Suprapubic skin (tissue), 4 donors: Measurements from ENCODE around the gene FRY.

Experiments
- POLR2A ChIP-seq, 2 donors: fragments of 450-650 bp; IDR thresholded peaks; one replicate each; pipeline ENCODE4 v1.6.1; 2017; ENCODE audit warnings: antibody characterized with exemption in 2 of 2, mild to moderate bottlenecking in 2 of 2, moderate library complexity in 2 of 2
- POLR2AphosphoS5 ChIP-seq, 3 donors: sonication (generic); formaldehyde crosslinking; IDR thresholded peaks; one replicate each; pipeline ENCODE4 v1.6.1; 2017; ENCODE audit warnings: antibody characterized with exemption in 3 of 3
- TF ChIP-seq, protein P1 (sequence below), 2 donors: fragments of 200-600 bp in 1 of 2; fragments of 450-650 bp in 1 of 2; sonication (generic) in 1 of 2; IDR thresholded peaks; one replicate each; pipeline ENCODE4 v1.5.1; 2016 to 2019; ENCODE audit warnings: antibody characterized with exemption in 2 of 2, mild to moderate bottlenecking in 1 of 2, moderate library complexity in 1 of 2

DNA sequence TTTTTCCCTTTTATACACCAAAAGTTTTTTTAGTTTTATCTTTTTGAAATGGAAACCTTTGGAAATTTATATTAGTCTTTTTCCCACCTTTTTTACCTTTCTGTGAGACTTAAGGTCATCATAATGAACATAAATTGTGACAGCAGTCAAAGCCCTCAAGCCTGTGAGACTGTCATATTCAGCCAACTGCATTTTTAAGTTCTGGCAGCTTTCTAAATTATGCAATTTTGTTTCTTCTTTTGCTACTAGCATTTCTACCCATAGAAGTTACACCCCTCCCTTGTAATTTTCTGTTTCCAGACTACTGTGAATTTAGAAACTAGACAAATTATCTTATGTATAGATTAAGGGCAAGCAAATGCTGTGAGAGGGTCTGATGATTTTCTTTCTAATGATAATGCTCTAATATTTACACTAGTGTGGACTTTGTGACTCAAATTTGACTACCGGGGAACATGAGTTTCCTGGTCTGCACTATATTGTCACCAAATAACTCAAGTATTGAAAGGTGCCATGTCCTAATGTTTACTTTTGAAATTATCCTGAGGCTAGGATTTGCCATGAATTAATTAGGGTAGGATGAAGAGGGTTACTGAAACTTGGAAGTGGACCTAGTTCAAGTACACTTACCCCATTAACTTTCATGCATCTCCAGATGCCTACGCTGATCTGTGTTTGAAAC is 43.7 kb downstream of the FRY start:
- TF ChIP-seq POLR2A (IDR thresholded peaks at IDR 0.05) (no peak), POLR2AphosphoS5 (IDR thresholded peaks at IDR 0.05) (no peak)
- TF ChIP-seq, protein P1, sequence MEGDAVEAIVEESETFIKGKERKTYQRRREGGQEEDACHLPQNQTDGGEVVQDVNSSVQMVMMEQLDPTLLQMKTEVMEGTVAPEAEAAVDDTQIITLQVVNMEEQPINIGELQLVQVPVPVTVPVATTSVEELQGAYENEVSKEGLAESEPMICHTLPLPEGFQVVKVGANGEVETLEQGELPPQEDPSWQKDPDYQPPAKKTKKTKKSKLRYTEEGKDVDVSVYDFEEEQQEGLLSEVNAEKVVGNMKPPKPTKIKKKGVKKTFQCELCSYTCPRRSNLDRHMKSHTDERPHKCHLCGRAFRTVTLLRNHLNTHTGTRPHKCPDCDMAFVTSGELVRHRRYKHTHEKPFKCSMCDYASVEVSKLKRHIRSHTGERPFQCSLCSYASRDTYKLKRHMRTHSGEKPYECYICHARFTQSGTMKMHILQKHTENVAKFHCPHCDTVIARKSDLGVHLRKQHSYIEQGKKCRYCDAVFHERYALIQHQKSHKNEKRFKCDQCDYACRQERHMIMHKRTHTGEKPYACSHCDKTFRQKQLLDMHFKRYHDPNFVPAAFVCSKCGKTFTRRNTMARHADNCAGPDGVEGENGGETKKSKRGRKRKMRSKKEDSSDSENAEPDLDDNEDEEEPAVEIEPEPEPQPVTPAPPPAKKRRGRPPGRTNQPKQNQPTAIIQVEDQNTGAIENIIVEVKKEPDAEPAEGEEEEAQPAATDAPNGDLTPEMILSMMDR (IDR thresholded peaks at IDR 0.05) = no peak
